ENCODE results near the gene SSTR3.
"Not testable (repeated sequence)": the region's sequence is repeated elsewhere in the genome, so short reads cannot be mapped to it uniquely, and the experiment has no call there.

SSTR3 gene

DNA sequence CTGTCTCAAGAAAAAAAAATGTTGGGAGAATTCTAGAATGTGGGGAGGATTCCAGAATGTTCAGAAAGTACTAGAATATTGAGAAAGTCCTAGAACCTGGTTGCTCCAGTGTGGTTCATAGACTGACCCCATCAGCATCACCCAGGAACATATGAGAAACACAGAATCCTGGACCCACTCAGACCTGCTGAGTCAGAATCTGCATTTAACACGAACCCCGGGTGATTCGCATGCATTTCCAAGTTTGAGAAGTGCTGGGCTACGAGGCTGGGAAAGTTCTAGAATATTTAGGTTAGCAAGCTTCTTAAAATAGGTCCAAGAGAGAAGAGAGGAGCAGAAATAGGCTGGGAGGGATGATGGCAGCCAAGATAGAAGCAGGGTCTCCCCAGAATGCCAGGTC lies 30.6 kb downstream of the SSTR3 start:
- no peak for DNase-seq (ENCODE audit: low spot score)

DNA sequence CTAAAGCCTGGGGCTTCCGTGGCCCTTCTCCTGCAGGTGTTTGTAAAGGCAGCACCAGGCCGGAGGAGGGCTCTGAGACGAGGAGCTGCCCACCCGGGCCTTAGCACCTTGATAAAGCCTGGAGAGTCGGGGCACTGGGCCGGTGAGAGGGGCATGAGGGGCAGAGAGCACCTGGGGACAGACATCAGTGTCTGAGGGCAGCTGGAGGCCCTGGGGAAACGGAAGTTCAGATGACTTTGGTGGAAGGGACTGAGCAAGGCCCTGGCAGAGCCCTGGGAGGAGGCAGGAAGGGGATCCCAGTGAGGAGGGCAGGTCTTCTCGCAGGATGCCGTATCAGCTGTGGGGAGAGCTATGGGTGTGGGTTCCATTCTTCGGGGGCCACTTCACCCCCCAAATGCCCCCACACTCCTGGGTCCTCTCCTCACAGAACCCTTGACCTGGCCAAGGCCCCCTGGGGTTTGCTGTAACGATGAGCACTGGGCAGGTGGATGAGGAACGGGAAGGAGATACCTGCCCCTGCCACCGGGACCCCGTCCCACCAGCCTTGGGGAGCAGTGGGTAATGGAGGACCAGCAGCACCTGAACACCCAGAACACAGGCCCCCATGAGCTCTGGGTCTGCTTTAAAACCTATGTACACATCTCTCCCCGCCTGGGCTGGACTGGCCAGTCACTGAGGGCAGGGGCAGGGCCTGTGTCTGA lies 31.6 kb downstream of the SSTR3 start:
- no peak for DNase-seq (ENCODE audit: low spot score)

GRCh38 chr22:37179622-37180420 lies 32.5 kb downstream of the SSTR3 start:
- no peak for DNase-seq (ENCODE audit: low spot score)

- DNase-seq (ENCODE audit: low spot score), result no peak
Measured at GRCh38 chr22:37179126-37179470, 33.2 kb downstream of the SSTR3 start.

- no peak for DNase-seq (ENCODE audit: low spot score)
Measured at GRCh38 chr22:37178350-37179125, 33.7 kb downstream of the SSTR3 start.

DNA sequence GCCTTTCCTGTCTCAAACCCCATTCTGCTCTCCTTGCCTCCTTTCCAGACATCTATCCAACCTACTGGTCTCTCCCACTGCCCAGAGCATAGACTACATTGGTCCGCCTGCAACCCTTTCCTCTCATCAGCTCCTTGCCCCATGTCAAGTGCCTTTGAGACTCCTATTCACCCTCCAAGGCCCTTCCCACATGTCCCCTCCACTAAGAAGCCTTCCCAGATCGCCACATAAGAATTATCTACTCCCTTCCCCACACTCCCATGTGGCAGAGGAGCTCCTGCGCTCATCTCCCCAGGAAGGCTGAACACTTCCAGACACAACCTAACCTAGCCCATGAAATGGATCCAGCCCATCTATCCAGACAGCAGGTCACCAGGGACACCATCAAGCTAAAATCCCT lies 34.5 kb downstream of the SSTR3 start:
- no peak for DNase-seq (ENCODE audit: low spot score)

DNA sequence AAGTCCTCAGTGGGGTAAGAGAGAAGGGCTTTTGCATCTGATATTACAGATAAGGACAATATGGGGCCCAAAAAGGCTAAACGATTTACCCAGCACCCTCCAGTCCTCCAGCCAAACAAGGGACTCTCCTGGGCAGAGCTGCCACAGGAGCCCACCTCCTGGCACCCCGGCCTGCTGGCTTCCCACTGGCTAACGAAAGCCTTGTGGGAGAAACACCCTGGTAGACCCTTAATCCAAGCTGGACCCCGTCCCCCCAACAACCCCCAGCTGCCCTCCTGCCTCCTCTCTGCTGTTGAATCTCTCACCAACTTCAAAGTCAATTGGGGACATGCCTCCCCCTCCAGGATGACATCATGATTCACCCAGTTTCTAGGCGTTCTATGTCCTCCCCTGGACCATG lies 35.1 kb downstream of the SSTR3 start:
- DNase-seq (ENCODE audit: low spot score), result no peak

- DNase-seq (ENCODE audit: low spot score), result peak; percentile 64
Measured at GRCh38 chr22:37176464-37177061, 35.7 kb downstream of the SSTR3 start.

DNA sequence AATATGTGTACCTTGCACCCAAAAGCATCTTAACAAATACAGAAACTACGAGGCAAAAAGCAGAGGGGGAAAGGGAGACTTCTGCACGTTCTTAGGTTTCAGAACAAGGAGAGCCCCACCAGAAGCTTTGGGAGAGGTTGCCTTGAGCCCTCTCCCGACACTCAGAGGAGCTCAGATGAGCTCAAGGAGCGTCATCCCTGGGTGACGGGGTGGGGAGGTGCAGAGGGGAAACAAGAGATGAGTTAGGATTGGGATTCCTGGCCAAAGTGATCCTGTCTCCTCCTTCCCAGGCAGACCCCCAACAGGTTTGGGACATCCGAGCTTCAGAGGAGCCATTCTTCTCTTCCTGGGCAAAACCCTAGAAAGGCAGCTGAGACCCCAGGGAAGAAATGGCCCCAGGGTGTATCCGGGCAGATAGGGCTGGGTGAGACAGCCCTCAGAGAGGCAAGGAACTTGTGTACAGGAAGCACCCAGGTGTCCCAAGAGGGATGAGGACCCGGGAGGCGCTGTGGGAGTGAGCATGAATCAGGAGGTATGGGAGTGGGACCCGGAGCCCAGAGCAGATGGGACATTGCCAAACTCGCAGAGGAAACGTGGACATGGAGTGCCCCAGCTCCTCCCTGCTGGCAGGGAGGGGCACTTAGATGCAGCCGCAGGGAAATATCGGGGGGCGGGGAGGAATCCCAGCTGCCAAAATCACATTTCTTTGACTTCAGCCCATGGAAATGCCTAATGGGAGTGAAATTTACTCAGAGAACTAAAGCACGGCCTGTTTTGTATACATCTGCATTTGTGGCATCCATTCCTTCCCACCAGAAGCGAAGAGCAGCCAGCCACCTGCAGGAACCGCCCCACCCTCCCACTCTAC lies 36.6 kb downstream of the SSTR3 start:
- no peak for DNase-seq (ENCODE audit: low spot score)

DNA sequence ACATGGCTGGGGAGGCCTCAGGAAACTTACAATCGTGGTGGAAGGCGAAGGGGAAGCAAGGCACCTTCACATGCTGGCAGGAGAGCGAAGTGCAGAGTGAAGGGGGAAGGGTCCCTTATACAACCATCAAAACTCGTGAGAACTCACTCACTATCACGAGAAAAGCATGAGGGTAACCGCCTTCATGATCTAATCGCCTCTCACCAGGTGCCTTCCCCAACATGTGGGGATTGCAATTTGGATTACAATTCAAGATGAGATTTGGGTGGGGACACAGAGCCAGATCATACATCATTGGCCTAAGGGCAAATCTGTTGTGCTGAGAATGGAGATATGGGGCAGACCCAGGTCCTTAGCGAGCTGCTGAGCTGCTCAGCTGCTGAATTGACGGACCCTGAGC lies 37.3 kb downstream of the SSTR3 start:
- DNase-seq (ENCODE audit: low spot score), result no peak

- no peak for DNase-seq (ENCODE audit: low spot score)
Measured at GRCh38 chr22:37173709-37174108, 38.6 kb downstream of the SSTR3 start.

DNA sequence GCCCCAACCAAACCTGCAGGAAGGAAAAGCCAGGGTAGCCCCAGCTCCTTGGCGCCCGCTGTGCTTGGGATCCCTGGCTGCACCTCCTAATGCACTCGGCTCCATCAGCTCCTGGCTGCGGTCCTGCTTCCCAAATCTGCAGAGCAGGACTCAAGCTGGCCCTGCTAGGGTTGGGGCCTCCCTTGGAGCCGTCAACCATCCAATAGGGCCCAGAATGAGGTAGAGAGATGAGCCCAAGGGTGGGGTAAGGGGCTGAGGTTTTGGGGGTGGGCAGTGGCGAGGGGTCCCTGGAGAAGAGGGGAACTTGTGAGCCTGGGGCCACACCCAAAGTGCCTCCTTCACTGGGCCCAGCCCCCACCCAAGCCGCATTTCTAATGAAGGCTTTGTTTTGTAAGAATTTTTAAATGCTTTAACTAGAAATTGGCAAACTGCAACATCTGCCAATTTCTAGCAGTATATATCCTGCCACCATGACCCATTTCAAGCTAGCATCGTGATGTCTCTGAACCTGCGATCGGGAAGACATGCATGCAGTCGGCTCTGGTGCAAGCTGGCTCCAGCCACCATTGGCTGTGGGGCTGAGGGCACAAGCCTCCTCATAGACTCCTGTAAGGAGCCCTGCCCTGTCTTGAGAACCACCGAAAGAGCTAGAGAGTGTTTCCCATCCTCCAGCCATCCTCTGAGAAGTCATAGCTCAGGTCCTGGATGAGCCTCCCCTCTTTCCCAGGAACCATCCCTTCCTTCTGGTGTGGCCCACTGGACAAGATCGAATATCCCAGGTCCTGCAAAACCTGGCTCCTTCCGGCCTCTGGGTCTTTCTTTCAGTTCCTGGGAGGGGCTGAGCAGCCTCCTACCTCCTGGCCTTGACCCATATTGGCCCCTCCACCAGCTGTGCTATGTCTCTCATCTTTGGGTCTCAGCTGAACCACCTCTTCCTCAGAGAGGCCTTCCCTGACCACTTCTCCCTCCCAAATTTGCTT lies 39.7 kb downstream of the SSTR3 start:
- DNase-seq (ENCODE audit: low spot score), result no peak

DNA sequence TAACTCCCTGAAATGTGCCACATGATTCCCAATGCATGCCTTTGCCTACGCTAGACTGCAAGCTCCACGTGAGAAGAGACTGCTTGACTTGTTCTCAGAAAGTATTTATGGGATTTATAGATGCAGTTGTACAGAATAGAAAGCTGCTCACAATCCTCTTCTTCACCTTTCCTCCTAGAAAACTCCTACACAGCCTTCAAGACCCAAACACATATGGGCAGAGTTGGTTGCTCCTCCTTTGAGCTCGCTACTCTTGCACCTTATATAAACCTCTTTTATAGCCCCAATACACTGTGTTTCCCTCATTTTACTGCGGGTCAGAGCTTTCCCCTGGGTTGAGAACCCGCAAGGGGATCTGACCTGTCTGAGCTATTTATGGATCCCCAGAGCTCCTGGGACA lies 40.6 kb downstream of the SSTR3 start:
- DNase-seq (ENCODE audit: low spot score), result no peak

DNA sequence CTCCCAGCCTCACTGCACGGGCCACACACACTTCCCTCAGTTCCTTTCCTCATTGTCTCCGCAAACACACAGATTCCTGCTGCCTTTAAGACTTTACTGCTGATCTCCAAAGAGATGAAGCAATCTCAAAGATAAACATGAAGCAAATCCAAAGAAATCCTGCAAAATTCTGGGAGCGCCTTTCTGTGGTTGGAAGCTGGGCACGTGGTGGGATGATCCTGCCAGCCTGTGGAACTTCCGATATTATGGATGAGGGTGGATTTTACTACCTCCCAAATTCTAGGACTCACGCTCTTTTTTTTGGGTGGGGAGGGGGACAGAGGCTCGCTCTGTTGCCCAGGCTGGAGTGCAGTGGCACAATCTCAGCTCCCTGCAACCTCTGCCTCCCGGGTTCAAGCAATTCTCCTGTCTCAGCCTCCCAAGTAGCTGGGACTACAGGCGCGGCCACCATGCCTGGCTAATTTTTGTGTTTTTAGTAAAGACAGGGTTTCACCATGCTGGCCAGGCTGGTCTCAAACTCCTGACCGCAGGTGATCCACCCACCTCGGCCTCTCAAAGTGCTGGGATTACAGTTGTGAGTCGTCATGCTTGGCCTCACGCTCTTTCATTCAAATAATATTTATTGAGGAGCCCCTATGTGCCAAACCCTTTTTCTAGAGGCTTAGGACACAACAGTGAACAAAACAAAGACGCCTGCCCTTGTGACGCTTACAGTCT lies 41.4 kb downstream of the SSTR3 start:
- DNase-seq (ENCODE audit: low spot score), result not testable (repeated sequence)

GRCh38 chr22:37169947-37170688 lies 42.2 kb downstream of the SSTR3 start:
- no peak for DNase-seq (ENCODE audit: low spot score)

DNA sequence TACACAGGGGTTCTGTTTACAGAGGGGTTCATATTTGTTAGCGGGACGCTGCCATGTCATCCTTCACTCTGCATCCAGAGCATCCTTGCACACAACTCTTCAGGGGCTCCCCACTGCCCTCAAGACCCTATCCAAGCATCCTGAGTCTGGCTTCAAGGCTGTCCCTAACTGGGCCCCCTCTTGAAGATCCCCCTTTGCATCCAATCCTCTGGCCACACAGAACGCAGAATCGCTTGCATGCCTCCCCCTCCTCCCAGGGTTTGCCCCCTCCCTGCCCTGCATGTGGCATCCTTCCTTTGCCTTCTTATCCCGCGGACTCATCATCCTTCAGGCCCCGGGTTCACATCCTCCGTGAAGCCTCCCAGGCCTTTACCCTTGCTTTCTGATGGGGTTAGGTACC lies 42.9 kb downstream of the SSTR3 start:
- no peak for DNase-seq (ENCODE audit: low spot score)

DNA sequence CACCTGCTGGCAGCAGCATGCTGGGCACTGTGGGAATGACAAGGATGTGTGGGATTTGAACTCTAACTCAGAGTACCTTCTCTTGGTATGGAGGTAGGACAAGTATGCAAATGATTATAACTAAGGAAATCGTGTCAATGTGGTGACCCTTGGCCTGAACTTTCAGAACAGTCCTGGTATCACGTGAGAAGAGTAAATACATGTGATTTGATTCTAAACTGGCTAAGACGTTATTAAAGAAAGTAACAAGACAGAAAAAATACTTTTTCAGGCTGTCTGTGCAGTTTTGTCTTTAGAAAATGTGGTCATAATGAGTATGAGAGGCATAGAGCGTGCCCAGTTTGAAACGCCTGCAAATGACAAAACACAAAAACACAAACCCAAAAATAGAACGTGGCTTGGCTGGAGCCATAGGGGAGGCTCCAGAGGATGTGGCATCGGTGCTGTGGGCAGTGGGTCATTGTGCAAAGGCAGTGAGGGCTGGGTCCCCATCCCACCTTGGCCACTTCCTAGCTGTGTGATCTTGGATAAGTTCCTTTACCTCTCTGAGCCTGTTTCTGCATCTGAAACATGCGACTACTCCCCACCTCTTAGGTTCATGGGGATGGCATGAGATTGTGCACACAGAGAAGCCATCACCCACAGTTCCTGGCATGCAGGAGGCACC lies 44.2 kb downstream of the SSTR3 start:
- DNase-seq (ENCODE audit: low spot score), result no peak
